Measurements from ENCODE around the gene STOML3.
"Not testable (repeated sequence)": the region's sequence is repeated elsewhere in the genome, so short reads cannot be mapped to it uniquely, and the experiment has no call there.

STOML3 gene

GRCh38 chr13:38990693-38991092, at the start of gene STOML3:
Gene STOML3 (minus strand): TSS chr13:38990831. CDS start chr13:38990721, 110 bp downstream.
- DNase-seq, result no peak

DNA sequence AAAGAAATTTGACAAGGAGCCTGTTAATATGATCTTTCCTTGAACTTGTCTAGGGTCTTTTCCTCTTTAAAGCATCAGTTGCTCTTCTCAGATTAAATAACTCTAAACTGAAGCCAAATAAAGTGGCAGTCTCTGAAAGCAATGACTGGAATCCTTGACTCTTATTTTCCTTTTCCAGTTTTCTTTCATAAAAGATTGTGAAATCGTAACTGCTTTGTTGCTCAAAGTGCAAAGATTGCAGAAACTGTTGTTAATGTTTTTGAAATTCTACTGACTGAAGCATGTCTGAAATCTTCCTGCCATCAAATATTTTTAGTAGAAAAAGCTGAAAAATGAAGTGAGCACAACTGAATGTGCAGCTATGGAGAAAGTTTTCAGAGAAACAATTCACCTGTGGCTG, 49.6 kb upstream of the STOML3 start:
- no peak for DNase-seq

- DNase-seq, result no peak
Measured at GRCh38 chr13:39039041-39039440, 48.4 kb upstream of the STOML3 start.

- peak; percentile 15 for DNase-seq
Measured at GRCh38 chr13:39038569-39039030, 48.0 kb upstream of the STOML3 start.

- DNase-seq, result peak; percentile 79
Measured at GRCh38 chr13:39037880-39038568, 47.4 kb upstream of the STOML3 start, which contains the start of the genes NHLRC3 and PROSER1. Gene NHLRC3 (plus strand): TSS chr13:39038456. CDS start chr13:39038640, 184 bp downstream. Gene PROSER1 (minus strand): TSS chr13:39038089. CDS start chr13:39037242, 847 bp downstream.

GRCh38 chr13:39037410-39037879, 46.8 kb upstream of the STOML3 start:
- no peak for DNase-seq

DNA sequence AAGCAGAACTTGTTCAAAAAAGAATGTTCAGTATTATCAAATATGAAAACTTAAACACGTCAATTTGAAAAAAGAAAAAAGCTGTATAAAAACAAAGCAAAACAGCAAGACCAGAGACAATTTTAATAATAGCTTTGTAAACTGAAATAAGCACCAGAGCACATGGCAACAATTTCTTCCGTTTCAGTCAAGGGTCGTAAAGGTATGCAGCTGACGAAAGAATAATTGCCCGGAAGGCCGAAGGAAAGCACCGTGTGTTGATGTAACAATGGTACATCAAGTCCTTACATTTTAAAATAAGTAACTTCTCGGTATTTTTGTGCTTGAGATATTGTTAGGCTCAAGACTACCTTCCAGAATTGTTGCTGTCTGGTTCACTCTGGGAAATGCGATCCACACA, 45.6 kb upstream of the STOML3 start:
- no peak for DNase-seq

DNA sequence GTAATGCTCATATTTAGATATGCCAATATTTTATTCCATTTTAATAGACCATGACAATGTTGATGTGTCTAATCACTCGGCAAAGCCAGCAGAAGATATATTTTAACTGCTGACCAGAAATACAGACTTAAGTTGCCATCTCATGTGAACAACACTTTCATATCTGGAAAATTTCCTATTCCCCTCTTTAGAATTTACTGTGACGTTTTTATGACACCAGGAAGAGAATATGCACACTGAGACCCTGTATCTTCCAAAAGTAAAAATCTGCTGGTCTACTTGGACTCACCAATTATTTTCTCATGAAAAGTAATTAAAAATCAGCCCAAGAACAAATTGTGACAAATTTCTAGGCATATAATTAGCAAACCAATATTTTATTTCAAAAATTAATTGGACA, 45.2 kb upstream of the STOML3 start:
- DNase-seq, result no peak

DNA sequence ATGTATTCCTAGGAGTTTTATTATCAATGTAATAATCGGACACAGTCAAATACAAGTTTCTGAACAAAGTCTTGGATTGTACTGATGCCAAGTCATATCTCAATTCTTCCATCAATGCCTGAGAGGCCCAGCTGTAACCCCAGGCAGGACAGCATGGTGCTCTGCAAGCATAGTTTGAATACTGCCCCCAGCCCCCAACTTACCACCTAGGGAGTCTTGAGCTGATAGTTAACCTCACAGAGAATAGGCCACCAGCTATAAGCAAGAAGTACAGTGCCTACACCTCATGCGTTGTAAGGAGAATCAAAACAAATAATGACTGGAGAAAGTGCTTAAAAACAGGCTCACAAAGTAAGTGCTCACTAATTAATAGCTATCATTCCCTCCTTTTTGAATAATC, 44.6 kb upstream of the STOML3 start:
- DNase-seq, result no peak

- no peak for DNase-seq
Measured at GRCh38 chr13:39034085-39034484, 43.5 kb upstream of the STOML3 start.

GRCh38 chr13:39032150-39032549, 41.5 kb upstream of the STOML3 start:
- DNase-seq, result no peak

DNA sequence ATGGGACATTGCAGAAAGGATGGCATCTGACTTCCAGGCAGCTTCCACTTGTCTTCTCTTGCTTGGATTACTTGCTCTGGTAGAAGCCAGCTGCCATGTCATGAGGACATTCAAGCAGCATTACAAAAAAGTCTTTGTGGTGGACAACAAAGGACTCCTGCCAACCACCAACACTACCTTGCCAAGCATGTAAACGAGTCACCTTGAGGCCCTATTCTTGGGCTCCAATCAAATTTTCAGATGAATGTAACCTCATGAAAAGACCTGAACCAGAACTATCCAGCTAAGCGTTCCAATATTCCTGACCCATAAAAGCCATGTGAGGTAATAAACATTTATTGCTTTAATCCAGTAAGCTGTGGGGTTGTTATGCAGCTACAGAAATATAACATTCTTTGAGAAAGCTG, 34.8 kb upstream of the STOML3 start:
- DNase-seq, result no peak

DNA sequence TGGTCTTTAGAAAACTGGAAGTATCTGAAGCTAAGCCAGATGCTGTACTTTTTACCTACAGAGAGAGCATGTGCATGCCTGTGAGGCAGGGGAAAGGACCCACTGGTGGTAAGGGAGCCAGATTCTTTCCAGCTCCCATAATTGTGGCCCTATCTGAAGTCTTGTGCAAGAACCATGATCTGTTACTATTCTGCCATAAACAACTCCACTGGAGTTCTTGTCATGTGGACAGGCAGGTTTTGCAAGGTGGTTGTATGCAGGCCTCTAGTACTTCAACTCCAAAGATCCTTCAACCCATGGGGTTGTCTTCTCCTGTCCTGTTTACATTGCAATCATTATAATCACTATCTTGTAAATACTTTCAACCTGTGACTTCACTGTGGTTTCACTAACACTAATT, 33.1 kb upstream of the STOML3 start:
- no peak for DNase-seq

DNA sequence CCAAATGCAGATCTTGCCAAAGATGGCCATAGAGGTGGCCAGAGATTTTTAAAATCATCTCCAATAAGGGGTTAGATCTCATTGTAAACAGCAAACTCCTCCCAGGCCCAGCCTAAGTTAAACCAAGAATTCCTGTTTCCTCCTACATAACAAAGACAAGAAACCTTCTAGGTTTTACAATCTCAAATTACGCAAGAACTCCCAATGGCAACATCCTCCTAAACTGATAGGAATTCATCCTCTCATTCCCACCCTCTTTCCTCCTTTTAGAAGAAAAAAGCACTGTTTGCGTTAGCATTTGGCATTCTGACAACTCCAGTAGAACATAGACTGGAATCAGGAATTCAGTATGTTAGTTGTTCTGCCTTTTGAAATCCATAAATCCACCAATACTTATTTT, 32.7 kb upstream of the STOML3 start:
- DNase-seq, result no peak

GRCh38 chr13:39020853-39021462, 30.3 kb upstream of the STOML3 start:
- DNase-seq, result no peak

DNA sequence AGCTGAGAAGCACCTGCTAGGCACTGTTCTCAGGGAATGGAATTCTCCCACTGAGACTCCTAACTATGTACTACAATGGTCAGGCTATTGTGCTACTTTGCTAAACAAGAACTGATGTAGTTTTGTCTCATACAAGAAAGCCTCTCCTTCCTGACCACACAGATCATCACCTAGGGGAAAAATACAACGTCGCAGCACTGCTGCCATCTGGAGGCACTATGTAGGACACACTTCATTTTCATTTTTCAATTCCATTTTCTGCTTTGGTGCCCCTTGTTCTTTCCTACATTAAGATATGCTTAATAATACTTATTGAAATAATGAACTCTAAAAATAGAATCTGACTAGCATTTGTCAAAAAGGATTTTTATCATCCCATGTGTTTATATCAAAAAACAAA, 26.2 kb upstream of the STOML3 start:
- DNase-seq, result no peak

- DNase-seq, result no peak
Measured at GRCh38 chr13:39016087-39016486, 25.5 kb upstream of the STOML3 start.

DNA sequence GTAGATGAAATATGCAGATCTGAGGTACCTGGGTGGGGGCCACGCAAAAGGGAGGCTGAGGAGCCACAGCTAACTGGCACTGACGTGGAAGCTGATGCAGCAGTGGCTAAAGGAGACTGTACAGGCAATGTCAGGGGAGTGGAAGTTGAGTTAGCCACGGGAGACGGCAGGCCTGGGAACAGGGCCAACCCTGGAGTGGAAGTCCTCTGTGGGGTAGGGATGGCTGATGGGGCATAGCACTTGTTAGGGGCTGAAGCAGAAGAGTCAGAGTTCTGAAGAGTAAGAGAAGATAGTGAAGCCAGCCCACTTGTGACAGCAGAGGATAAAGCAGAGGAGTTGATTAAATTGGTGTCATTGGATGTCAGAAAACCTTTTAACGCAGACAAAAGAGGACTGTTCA, 22.8 kb upstream of the STOML3 start:
- no peak for DNase-seq

DNA sequence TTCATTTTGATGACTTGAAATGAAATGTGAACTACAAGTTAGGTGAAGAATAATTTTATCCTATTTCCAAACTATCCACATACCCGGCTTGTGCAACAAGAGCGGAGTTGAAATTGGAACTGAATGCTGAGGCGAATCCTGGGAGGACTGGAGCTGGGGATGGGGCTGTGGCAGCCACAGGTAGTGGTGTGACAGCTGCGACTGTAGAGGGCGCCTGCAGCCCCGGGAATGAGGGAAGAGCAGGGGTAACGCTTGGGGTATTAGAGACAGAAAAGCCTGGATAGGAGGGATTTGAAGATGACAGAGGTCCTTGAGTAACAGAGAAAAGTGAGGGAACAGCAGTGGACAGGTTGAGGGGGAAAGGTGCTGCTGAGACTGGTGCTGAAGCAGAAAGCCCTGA, 22.0 kb upstream of the STOML3 start:
- DNase-seq, result no peak

DNA sequence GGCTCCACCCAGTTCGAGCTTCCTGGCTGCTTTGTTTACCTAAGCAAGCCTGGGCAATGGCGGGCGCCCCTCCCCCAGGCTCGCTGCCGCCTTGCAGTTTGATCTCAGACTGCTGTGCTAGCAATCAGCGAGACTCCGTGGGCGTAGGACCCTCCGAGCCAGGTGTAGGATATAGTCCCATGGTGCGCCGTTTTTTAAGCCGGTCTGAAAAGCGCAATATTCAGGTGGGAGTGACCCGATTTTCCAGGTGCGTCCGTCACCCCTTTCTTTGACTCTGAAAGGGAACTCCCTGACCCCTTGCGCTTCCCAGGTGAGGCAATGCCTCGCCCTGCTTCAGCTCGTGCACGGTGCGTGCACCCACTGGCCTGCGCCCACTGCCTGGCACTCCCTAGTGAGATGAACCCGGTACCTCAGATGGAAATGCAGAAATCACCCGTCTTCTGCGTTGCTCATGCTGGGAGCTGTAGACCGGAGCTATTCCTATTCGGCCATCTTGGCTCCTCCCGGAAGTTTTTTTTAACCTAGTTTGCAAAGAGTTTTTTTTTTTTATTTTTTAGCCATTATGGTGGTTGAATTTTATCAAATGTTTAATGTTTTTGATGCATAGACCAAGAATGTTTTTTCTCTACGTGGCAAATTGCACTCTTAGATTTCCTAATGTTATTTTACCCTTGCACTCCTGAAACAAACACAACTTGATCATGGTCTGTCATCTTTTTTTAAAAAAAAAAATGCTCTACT, 15.9 kb upstream of the STOML3 start:
- not testable (repeated sequence) for DNase-seq

- DNase-seq, result no peak
Measured at GRCh38 chr13:38998739-38999138, 8.1 kb upstream of the STOML3 start.

- DNase-seq, result no peak
Measured at GRCh38 chr13:38993381-38993780, 2.8 kb upstream of the STOML3 start.

DNA sequence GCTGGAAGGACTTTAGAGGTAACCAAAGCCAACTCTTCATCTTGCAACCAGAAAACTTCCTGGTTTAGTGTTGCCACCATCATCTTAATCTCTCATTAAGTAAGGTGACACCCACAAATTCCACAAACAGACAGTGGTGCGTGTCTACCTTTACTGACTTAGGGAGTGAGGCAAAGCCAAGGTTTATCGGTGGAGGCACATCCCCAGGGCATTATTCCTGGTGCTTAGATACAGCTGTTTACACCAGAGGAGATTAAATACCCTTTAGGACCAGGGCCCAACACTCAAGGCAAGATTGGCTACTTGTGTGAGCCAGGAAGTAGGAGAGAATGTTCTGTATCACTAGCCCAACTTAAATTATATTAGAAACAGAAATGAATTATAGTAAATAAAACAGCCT, 9.5 kb downstream of the STOML3 start:
- no peak for DNase-seq

GRCh38 chr13:38980750-38981078, 9.9 kb downstream of the STOML3 start:
- DNase-seq, result no peak

Measured in HCEC 1CT (cell line).